Measurements from ENCODE around the gene FAM120B. TPM values are rescaled to one million over a fixed set of nuclear protein-coding genes. Genes with fewer than 3 reads are reported as not detected.
"Not testable (repeated sequence)": the region's sequence is repeated elsewhere in the genome, so short reads cannot be mapped to it uniquely, and the experiment has no call there.

The FAM120B gene
- total RNA-seq, 1 experiment from 2014 or later, result 16.7 TPM

DNA sequence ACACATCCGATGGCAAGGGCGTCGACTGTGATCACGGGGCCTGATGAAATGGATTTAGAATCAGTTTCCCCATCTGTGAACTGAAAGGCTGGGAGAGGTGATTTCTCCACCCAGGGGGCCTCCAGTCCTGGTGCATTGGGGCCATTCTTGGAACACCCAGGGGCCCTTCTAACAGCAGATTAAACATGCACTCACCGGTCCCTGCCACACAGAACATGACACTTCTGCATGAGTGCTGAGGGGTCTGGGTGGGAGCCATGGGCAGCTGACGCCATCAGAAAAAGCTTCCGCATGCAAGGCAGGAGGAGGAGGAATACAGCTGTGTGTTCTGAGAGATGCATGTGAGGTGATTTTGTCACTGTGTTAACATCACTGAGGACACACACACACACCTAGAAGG lies 42.5 kb upstream of the FAM120B start:
- H4K8ac ChIP-seq (replicated peaks; ENCODE audit: insufficient read length, low read depth, low read length), result no peak overlapping the region
- H3K27ac Mint-ChIP-seq, result no peak overlapping the region; a peak in 1 of 7 replicates
- no peak overlapping the region for H2AFZ ChIP-seq (ENCODE audit: low read length)
- H4K5ac ChIP-seq (ENCODE audit: insufficient read length, low read depth, low read length), result no peak overlapping the region
- TF ChIP-seq, protein P1, sequence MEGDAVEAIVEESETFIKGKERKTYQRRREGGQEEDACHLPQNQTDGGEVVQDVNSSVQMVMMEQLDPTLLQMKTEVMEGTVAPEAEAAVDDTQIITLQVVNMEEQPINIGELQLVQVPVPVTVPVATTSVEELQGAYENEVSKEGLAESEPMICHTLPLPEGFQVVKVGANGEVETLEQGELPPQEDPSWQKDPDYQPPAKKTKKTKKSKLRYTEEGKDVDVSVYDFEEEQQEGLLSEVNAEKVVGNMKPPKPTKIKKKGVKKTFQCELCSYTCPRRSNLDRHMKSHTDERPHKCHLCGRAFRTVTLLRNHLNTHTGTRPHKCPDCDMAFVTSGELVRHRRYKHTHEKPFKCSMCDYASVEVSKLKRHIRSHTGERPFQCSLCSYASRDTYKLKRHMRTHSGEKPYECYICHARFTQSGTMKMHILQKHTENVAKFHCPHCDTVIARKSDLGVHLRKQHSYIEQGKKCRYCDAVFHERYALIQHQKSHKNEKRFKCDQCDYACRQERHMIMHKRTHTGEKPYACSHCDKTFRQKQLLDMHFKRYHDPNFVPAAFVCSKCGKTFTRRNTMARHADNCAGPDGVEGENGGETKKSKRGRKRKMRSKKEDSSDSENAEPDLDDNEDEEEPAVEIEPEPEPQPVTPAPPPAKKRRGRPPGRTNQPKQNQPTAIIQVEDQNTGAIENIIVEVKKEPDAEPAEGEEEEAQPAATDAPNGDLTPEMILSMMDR (conservative IDR thresholded peaks at IDR 0.05), result no peak
- H2AK5ac ChIP-seq (ENCODE audit: insufficient read length, low read length), result no peak overlapping the region
- no peaks in the 10 kb centered on the region for H3K9me3 ChIP-seq (ENCODE audit: control insufficient read depth, low read depth, low read length)
- no peaks in the 10 kb centered on the region for H3K79me2 ChIP-seq (ENCODE audit: insufficient read depth, low read length)
- no peak overlapping the region for H3K4me3 Mint-ChIP-seq
- no peak overlapping the region for H3K9ac ChIP-seq (ENCODE audit: extremely low read depth, insufficient read length, low read length)
- H3K23me2 ChIP-seq (ENCODE audit: insufficient read length, low read depth, low read length, poor library complexity, severe bottlenecking), result no peaks in the 10 kb centered on the region
- no peak overlapping the region for H3K56ac ChIP-seq (ENCODE audit: insufficient read length, low read depth, low read length)
- H2BK120ac ChIP-seq (ENCODE audit: low read depth, low read length, poor library complexity, severe bottlenecking), result no peak overlapping the region
- no peak for DNase-seq
- no peak overlapping the region for H2BK15ac ChIP-seq (ENCODE audit: low read depth, low read length)
- H2BK12ac ChIP-seq (ENCODE audit: insufficient read length, low read depth, low read length), result no peak overlapping the region
- H3K14ac ChIP-seq (ENCODE audit: insufficient read depth, low read length), result no peak overlapping the region
- no peaks in the 10 kb centered on the region; a peak in 1 of 5 replicates for H3K9me3 Mint-ChIP-seq
- H3T11ph ChIP-seq (ENCODE audit: low read length), result no peak overlapping the region
- H3K79me1 ChIP-seq (ENCODE audit: insufficient read depth, low read depth, low read length, poor library complexity, severe bottlenecking), result no peaks in the 10 kb centered on the region
- H3K27me3 ChIP-seq (ENCODE audit: insufficient read depth, low read length), result no peaks in the 10 kb centered on the region
- H3K4me1 ChIP-seq (ENCODE audit: insufficient read depth, low read length), result no peaks in the 10 kb centered on the region
- no peak overlapping the region for H3K18ac ChIP-seq (ENCODE audit: insufficient read length, low read depth, low read length)
- WGBS (ENCODE audit: extremely low coverage, insufficient read length, low lambda C conversion rate), result no CpG with 5 or more reads among the region's 7 CpGs
- H3K36me3 Mint-ChIP-seq (ENCODE audit: insufficient read depth in 1 of 3, low read depth in 3 of 3), result no peaks in the 10 kb centered on the region
- H2BK5ac ChIP-seq (ENCODE audit: insufficient read length, low read length), result no peak overlapping the region
- H3K4ac ChIP-seq (ENCODE audit: low read depth, low read length), result no peak overlapping the region
- peaks cover 5% of the 10 kb centered on the region for H3K27me3 Mint-ChIP-seq (ENCODE audit: low read depth)
- H3K4me2 ChIP-seq (ENCODE audit: insufficient read depth, insufficient read length, low read length), result no peak overlapping the region
- peaks cover 11 to 18% of the 10 kb centered on the region in 2 experiments for H3K4me1 Mint-ChIP-seq
- H2BK20ac ChIP-seq (ENCODE audit: low read depth, low read length, poor library complexity, severe bottlenecking), result no peak overlapping the region
- H3K27ac ChIP-seq (ENCODE audit: insufficient read length, low read depth, low read length), result no peak overlapping the region
- no peak overlapping the region for H3K23ac ChIP-seq (ENCODE audit: insufficient read length, low read depth, low read length)
- H4K20me1 ChIP-seq (ENCODE audit: control insufficient read depth, insufficient read depth, insufficient read length), result no peaks in the 10 kb centered on the region
- H4K91ac ChIP-seq (ENCODE audit: insufficient read length, low read depth, low read length), result no peak overlapping the region

DNA sequence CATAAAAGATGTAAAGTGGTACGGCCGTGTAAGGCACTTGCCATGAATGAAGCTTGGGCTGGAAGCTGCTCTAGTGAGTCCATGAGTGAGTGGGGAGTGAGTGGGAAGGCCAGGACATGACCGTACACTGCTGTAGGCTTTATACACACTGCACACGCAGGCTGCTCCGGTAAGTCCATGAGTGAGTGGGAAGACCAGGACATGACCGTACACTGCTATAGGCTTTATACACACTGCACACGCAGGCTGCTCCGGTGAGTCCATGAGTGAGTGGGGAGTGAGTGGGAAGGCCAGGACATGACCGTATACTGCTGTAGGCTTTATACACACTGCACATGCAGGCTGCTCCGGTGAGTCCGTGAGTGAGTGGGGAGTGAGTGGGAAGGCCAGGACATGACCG lies 41.9 kb upstream of the FAM120B start:
- not testable (repeated sequence) for H3K4me1 ChIP-seq (ENCODE audit: insufficient read depth, low read length)

More for the DNA sequence above, 41.9 kb upstream of the FAM120B start:
- H4K20me1 ChIP-seq (ENCODE audit: control insufficient read depth, insufficient read depth, insufficient read length); H2AFZ ChIP-seq (ENCODE audit: low read length); H3K4ac ChIP-seq (ENCODE audit: low read depth, low read length); H3K23ac ChIP-seq (ENCODE audit: insufficient read length, low read depth, low read length); H2BK20ac ChIP-seq (ENCODE audit: low read depth, low read length, poor library complexity, severe bottlenecking); H4K8ac ChIP-seq (replicated peaks; ENCODE audit: insufficient read length, low read depth, low read length); H2BK15ac ChIP-seq (ENCODE audit: low read depth, low read length); H3K9me3 Mint-ChIP-seq; H3K27ac ChIP-seq (ENCODE audit: insufficient read length, low read depth, low read length); H3K79me1 ChIP-seq (ENCODE audit: insufficient read depth, low read depth, low read length, poor library complexity, severe bottlenecking); H2AK5ac ChIP-seq (ENCODE audit: insufficient read length, low read length); H3K27me3 ChIP-seq (ENCODE audit: insufficient read depth, low read length); H3K4me3 Mint-ChIP-seq; H3K18ac ChIP-seq (ENCODE audit: insufficient read length, low read depth, low read length); H2BK5ac ChIP-seq (ENCODE audit: insufficient read length, low read length); H3K79me2 ChIP-seq (ENCODE audit: insufficient read depth, low read length); H2BK12ac ChIP-seq (ENCODE audit: insufficient read length, low read depth, low read length); H3K23me2 ChIP-seq (ENCODE audit: insufficient read length, low read depth, low read length, poor library complexity, severe bottlenecking); DNase-seq; H3T11ph ChIP-seq (ENCODE audit: low read length); H3K27ac Mint-ChIP-seq; H3K9me3 ChIP-seq (ENCODE audit: control insufficient read depth, low read depth, low read length); H4K91ac ChIP-seq (ENCODE audit: insufficient read length, low read depth, low read length); H3K4me2 ChIP-seq (ENCODE audit: insufficient read depth, insufficient read length, low read length); H3K27me3 Mint-ChIP-seq (ENCODE audit: low read depth); H3K56ac ChIP-seq (ENCODE audit: insufficient read length, low read depth, low read length); H3K36me3 Mint-ChIP-seq (ENCODE audit: insufficient read depth in 1 of 3, low read depth in 3 of 3); H4K5ac ChIP-seq (ENCODE audit: insufficient read length, low read depth, low read length); H3K14ac ChIP-seq (ENCODE audit: insufficient read depth, low read length); H2BK120ac ChIP-seq (ENCODE audit: low read depth, low read length, poor library complexity, severe bottlenecking); H3K9ac ChIP-seq (ENCODE audit: extremely low read depth, insufficient read length, low read length): not testable (repeated sequence)
- peaks cover 17 to 22% of the 10 kb centered on the region in 2 experiments for H3K4me1 Mint-ChIP-seq
- WGBS (ENCODE audit: extremely low coverage, insufficient read length, low lambda C conversion rate), result no CpG with 5 or more reads among the region's 12 CpGs

Measured in H9 (cell line).